Small intestine (tissue), 4 donors: ENCODE data around the gene PTCD2. TPM values are rescaled to one million over a fixed set of nuclear protein-coding genes. Genes with fewer than 3 reads are reported as not detected.

Experiments
- polyA plus RNA-seq, 4 donors: library from polyadenylated mRNA; stranded (reverse) in 3 of 4; unstranded in 1 of 4; fragments of 200-250 nt in 3 of 4; fragments of 120-200 nt in 1 of 4; gene quantifications; one replicate each; pipeline versions ENCODE4 v1.2.1 to v1.2.3, GENCODE V29; 2013
- donor health status: healthy with polysubstance abuse.
- donor health status: Bipolar disorder and iron deficiency.
- donor health status: healthy.

PTCD2 gene
- polyA plus RNA-seq, 4 donors: 0.67 to 6.7 (median 2.8) TPM

Other genes with a start within 250 kb of the PTCD2 start
- 1 to 10 TPM in 3 of 4 donors, under 1 TPM in 1; 0.45 to 7.4 (median 2.7) TPM for gene MAP1B, start 212.9 kb upstream of the PTCD2 start, polyA plus RNA-seq
- 10 to 100 TPM; 11.9 to 51.1 (median 29.6) TPM for gene MRPS27, start 133 bp upstream of the PTCD2 start, polyA plus RNA-seq
- 1 to 10 TPM in 3 of 4 donors, not detected in 1; 1.5 to 2.4 (median 2.1) TPM for gene ZNF366, start 187.0 kb downstream of the PTCD2 start, polyA plus RNA-seq